H9 (cell line): Measurements from ENCODE around the gene CELF4. TPM values are rescaled to one million over a fixed set of nuclear protein-coding genes. Genes with fewer than 3 reads are reported as not detected.

ENCODE experiments used
- DNase-seq: peaks from one replicate; pipeline ENCODE4 v3.0.0-alpha.2; 2017
- H2AFZ ChIP-seq: one replicate; pipeline ENCODE4 v1.6.1; 2013; ENCODE audit warnings: mild to moderate bottlenecking, low read length, control low read depth, moderate library complexity
- H2AK5ac ChIP-seq: 2 replicates; pipeline ENCODE4 v1.6.1; 2013; ENCODE audit warnings: low read length, control low read depth, mixed read lengths; ENCODE audit not compliant: insufficient read length
- H2BK120ac ChIP-seq: one replicate; pipeline ENCODE4 v1.6.1; 2013; ENCODE audit warnings: low read depth, mild to moderate bottlenecking, low read length, control low read depth, inconsistent platforms; ENCODE audit not compliant: poor library complexity, severe bottlenecking
- H2BK12ac ChIP-seq: 2 replicates; pipeline ENCODE4 v1.6.1; 2013; ENCODE audit warnings: low read length, control low read depth, mixed read lengths, low read depth; ENCODE audit not compliant: insufficient read length
- H2BK15ac ChIP-seq: 2 replicates; pipeline ENCODE4 v1.6.1; 2013; ENCODE audit warnings: low read depth, low read length, control low read depth
- H2BK20ac ChIP-seq: one replicate; pipeline ENCODE4 v1.6.1; 2013; ENCODE audit warnings: low read depth, mild to moderate bottlenecking, low read length, control low read depth, inconsistent platforms; ENCODE audit not compliant: poor library complexity, severe bottlenecking
- H2BK5ac ChIP-seq: 2 replicates; pipeline ENCODE4 v1.6.1; 2013; ENCODE audit warnings: low read length, control low read depth, mixed read lengths; ENCODE audit not compliant: insufficient read length
- H3K14ac ChIP-seq: 2 replicates; pipeline ENCODE4 v1.6.1; 2013; ENCODE audit warnings: low read length, control low read depth; ENCODE audit not compliant: insufficient read depth
- H3K18ac ChIP-seq: 2 replicates; pipeline ENCODE4 v1.6.1; 2013; ENCODE audit warnings: low read depth, mild to moderate bottlenecking, mixed read lengths, low read length, control low read depth; ENCODE audit not compliant: insufficient read length
- H3K23ac ChIP-seq: 2 replicates; pipeline ENCODE4 v1.6.1; 2013; ENCODE audit warnings: low read length, control low read depth, mixed read lengths, low read depth; ENCODE audit not compliant: insufficient read length
- H3K23me2 ChIP-seq: 2 replicates; pipeline ENCODE4 v1.6.1; 2013; ENCODE audit warnings: low read depth, mild to moderate bottlenecking, mixed read lengths, low read length, control low read depth; ENCODE audit not compliant: insufficient read length, poor library complexity, severe bottlenecking
- H3K27ac ChIP-seq: 2 replicates; pipeline ENCODE4 v1.5.1; 2013; ENCODE audit warnings: low read length, control low read depth, mixed read lengths, low read depth; ENCODE audit not compliant: insufficient read length
- H3K27me3 ChIP-seq: 2 replicates; pipeline ENCODE4 v1.6.1; 2013; ENCODE audit warnings: low read length, control low read depth, inconsistent platforms; ENCODE audit not compliant: insufficient read depth
- H3K4ac ChIP-seq: 2 replicates; pipeline ENCODE4 v1.6.1; 2013; ENCODE audit warnings: low read depth, mild to moderate bottlenecking, control low read depth, inconsistent platforms, low read length, moderate library complexity
- H3K4me1 ChIP-seq: 2 replicates; pipeline ENCODE4 v1.6.1; 2013; ENCODE audit warnings: low read length, control low read depth, inconsistent platforms; ENCODE audit not compliant: insufficient read depth
- H3K4me2 ChIP-seq: 2 replicates; pipeline ENCODE4 v1.6.1; 2013; ENCODE audit warnings: low read length, control low read depth, mixed read lengths; ENCODE audit not compliant: insufficient read length, insufficient read depth
- H3K56ac ChIP-seq: 2 replicates; pipeline ENCODE4 v1.6.1; 2013; ENCODE audit warnings: low read depth, mild to moderate bottlenecking, mixed read lengths, low read length, control low read depth; ENCODE audit not compliant: insufficient read length
- H3K79me1 ChIP-seq: 2 replicates; pipeline ENCODE4 v1.6.1; 2013; ENCODE audit warnings: low read depth, mild to moderate bottlenecking, moderate library complexity, low read length, control low read depth, inconsistent platforms; ENCODE audit not compliant: insufficient read depth, poor library complexity, severe bottlenecking
- H3K79me2 ChIP-seq: 2 replicates; pipeline ENCODE4 v1.6.1; 2013; ENCODE audit warnings: low read length, control low read depth, inconsistent platforms; ENCODE audit not compliant: insufficient read depth
- H3K9ac ChIP-seq: 2 replicates; pipeline ENCODE4 v1.6.1; 2013; ENCODE audit warnings: low read length, control low read depth, mixed read lengths; ENCODE audit not compliant: insufficient read length; ENCODE audit errors: extremely low read depth
- H3K9me3 ChIP-seq: one replicate; pipeline ENCODE4 v1.6.1; 2013; ENCODE audit warnings: low read depth, low read length, inconsistent platforms; ENCODE audit not compliant: control insufficient read depth
- H3T11ph ChIP-seq: one replicate; pipeline ENCODE4 v1.6.1; 2013; ENCODE audit warnings: mild to moderate bottlenecking, low read length, control low read depth, inconsistent platforms
- H4K20me1 ChIP-seq: one replicate; pipeline ENCODE4 v1.6.1; 2013; ENCODE audit not compliant: control insufficient read depth, insufficient read length, insufficient read depth
- H4K5ac ChIP-seq: 2 replicates; pipeline ENCODE4 v1.6.1; 2013; ENCODE audit warnings: low read depth, mild to moderate bottlenecking, mixed read lengths, low read length, control low read depth; ENCODE audit not compliant: insufficient read length
- H4K8ac ChIP-seq: replicated peaks from 2 replicates; pipeline ENCODE4 v1.6.1; 2013; ENCODE audit warnings: low read length, control low read depth, mixed read lengths, low read depth; ENCODE audit not compliant: insufficient read length
- H4K91ac ChIP-seq: 2 replicates; pipeline ENCODE4 v1.6.1; 2013; ENCODE audit warnings: low read depth, mild to moderate bottlenecking, moderate library complexity, mixed read lengths, low read length, control low read depth; ENCODE audit not compliant: insufficient read length
- H3K27ac Mint-ChIP-seq, 3 experiments: 2 replicates in 2 of 3; 3 replicates in 1 of 3; pipeline ENCODE4 v1.8.0; 2020 to 2021; ENCODE audit warnings: mixed read lengths in 3 of 3, mild to moderate bottlenecking in 1 of 3, moderate library complexity in 1 of 3
- H3K27me3 Mint-ChIP-seq: 2 replicates; pipeline ENCODE4 v1.8.0; 2021; ENCODE audit warnings: low read depth, mild to moderate bottlenecking, moderate library complexity, mixed read lengths
- H3K36me3 Mint-ChIP-seq, 3 experiments: 2 replicates in 2 of 3; 3 replicates in 1 of 3; pipeline ENCODE4 v1.8.0; 2020 to 2021; ENCODE audit warnings: low read depth in 3 of 3, mixed read lengths in 3 of 3; ENCODE audit not compliant: insufficient read depth in 1 of 3
- H3K4me1 Mint-ChIP-seq, 2 experiments: 2 replicates each; pipeline ENCODE4 v1.8.0; 2020; ENCODE audit warnings: mixed read lengths in 2 of 2
- H3K4me3 Mint-ChIP-seq, 2 experiments: 2 replicates in 1 of 2; 3 replicates in 1 of 2; pipeline ENCODE4 v1.8.0; 2020 to 2021; ENCODE audit warnings: mild to moderate bottlenecking in 2 of 2, mixed read lengths in 2 of 2, moderate library complexity in 1 of 2
- H3K9me3 Mint-ChIP-seq, 2 experiments: 2 replicates in 1 of 2; 3 replicates in 1 of 2; pipeline ENCODE4 v1.8.0; 2020; ENCODE audit warnings: mild to moderate bottlenecking in 2 of 2, mixed read lengths in 2 of 2, moderate library complexity in 1 of 2
- WGBS: extraction: QIAGEN DNeasy Blood & Tissue Kit; methylation state at CpG from one replicate; pipeline ENCODE4 v1.1.7; 2013; ENCODE audit warnings: missing lambda C conversion rate, low lambda C conversion rate, mixed read lengths; ENCODE audit not compliant: insufficient read length; ENCODE audit errors: extremely low coverage; 5-methylcytosine and 5-hydroxymethylcytosine counted together
- total RNA-seq: library from RNA; stranded (reverse); gene quantifications from 2 replicates; pipeline ENCODE4 v1.2.1, GENCODE V29; 2021
- TF ChIP-seq, protein P1 (sequence below): fragments of 200-600 bp; sonication (generic); conservative IDR thresholded peaks from 3 replicates; pipeline ENCODE4 v1.8.0; 2021; ENCODE audit warnings: antibody characterized with exemption, mild to moderate bottlenecking

CELF4 gene
- total RNA-seq, 1 experiment from 2014 or later: 1.1 TPM

DNA sequence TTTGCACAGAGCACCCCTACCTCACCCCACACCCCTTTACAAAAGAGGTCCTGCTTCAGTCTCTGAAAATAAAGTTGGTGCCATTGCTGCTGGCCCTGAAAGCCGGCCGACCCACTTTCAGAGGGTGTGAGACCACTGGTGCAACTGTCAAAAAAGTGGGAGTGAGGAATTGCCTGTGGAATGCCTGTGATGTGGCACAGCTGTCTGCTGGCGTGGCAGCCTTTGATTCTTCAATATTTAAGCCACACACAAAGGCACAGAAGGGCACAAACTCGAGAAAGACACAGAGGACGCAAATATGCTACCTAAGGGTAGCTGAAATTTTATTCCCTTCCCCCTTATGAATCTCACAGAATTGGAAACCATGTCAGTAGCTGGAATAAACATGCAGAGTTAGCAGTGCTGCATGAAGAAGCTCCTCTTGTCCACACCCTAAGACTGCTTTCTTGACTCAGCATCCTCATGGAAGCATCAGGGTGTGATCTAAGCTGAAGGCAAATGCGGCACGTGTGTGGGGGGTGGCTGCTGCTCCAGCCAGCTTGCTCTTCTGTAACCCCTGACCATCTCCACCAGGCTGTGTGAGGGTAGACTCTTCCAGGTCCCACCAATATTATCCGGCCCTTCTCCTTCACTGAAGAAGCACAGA lies 92.3 kb downstream of the CELF4 start:
- H3K23ac ChIP-seq: no peak overlapping the region
- no peak overlapping the region for H2BK15ac ChIP-seq
- H3K18ac ChIP-seq: no peak overlapping the region
- no peaks in the 10 kb centered on the region for H3K23me2 ChIP-seq
- H3K27ac ChIP-seq: no peak overlapping the region
- H3K4me3 Mint-ChIP-seq: no peak overlapping the region
- H3K14ac ChIP-seq: no peak overlapping the region
- no CpG with 5 or more reads among the region's 8 CpGs for WGBS
- no peak overlapping the region for H3K4ac ChIP-seq
- H2BK20ac ChIP-seq: no peak overlapping the region
- H4K20me1 ChIP-seq: peaks cover 3% of the 10 kb centered on the region
- no peak overlapping the region for H4K8ac ChIP-seq
- H3K79me1 ChIP-seq: no peaks in the 10 kb centered on the region
- no peak overlapping the region for H3K4me2 ChIP-seq
- H2BK5ac ChIP-seq: no peak overlapping the region
- no peak overlapping the region for H4K5ac ChIP-seq
- H2AK5ac ChIP-seq: no peak overlapping the region
- H3K79me2 ChIP-seq: no peaks in the 10 kb centered on the region
- no peaks in the 10 kb centered on the region; a peak in 1 of 7 replicates for H3K36me3 Mint-ChIP-seq
- H3K27me3 Mint-ChIP-seq: peaks cover 13% of the 10 kb centered on the region
- no peak overlapping the region for H2BK120ac ChIP-seq
- no peak overlapping the region for H2BK12ac ChIP-seq
- no peak overlapping the region for H3T11ph ChIP-seq
- H3K9me3 ChIP-seq: no peaks in the 10 kb centered on the region
- no peak overlapping the region for H3K56ac ChIP-seq
- H3K27ac Mint-ChIP-seq: no peak overlapping the region
- H2AFZ ChIP-seq: no peak overlapping the region
- H3K9me3 Mint-ChIP-seq: peaks cover 0 to 3% of the 10 kb centered on the region in 2 experiments; a peak in 3 of 5 replicates
- H3K9ac ChIP-seq: no peak overlapping the region
- H4K91ac ChIP-seq: no peak overlapping the region
- no peaks in the 10 kb centered on the region for H3K27me3 ChIP-seq
- TF ChIP-seq, protein P1, sequence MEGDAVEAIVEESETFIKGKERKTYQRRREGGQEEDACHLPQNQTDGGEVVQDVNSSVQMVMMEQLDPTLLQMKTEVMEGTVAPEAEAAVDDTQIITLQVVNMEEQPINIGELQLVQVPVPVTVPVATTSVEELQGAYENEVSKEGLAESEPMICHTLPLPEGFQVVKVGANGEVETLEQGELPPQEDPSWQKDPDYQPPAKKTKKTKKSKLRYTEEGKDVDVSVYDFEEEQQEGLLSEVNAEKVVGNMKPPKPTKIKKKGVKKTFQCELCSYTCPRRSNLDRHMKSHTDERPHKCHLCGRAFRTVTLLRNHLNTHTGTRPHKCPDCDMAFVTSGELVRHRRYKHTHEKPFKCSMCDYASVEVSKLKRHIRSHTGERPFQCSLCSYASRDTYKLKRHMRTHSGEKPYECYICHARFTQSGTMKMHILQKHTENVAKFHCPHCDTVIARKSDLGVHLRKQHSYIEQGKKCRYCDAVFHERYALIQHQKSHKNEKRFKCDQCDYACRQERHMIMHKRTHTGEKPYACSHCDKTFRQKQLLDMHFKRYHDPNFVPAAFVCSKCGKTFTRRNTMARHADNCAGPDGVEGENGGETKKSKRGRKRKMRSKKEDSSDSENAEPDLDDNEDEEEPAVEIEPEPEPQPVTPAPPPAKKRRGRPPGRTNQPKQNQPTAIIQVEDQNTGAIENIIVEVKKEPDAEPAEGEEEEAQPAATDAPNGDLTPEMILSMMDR: no peak
- DNase-seq: no peak
- H3K4me1 ChIP-seq: no peaks in the 10 kb centered on the region
- H3K4me1 Mint-ChIP-seq: peaks cover 11 to 14% of the 10 kb centered on the region in 2 experiments
